HepG2 (cell line): ENCODE results near the gene EBF4. TPM values are rescaled to one million over a fixed set of nuclear protein-coding genes. Genes with fewer than 3 reads are reported as not detected.

ENCODE experiments used
- CC2D1A ChIP-seq: sonication (generic); formaldehyde crosslinking; IDR thresholded peaks from 2 replicates; pipeline ENCODE4 v1.8.1; 2023; ENCODE audit warnings: mild to moderate bottlenecking, missing genetic modification reagents
- KLF16 ChIP-seq, 2 experiments: sonication (generic) in 1 of 2; formaldehyde crosslinking in 1 of 2; IDR thresholded peaks; 2 replicates each; pipeline versions ENCODE4 v1.6.1 to v1.8.0; 2016 to 2023; ENCODE audit warnings: missing genetic modification reagents in 2 of 2, missing compliant biosample characterization in 1 of 2
- MXI1 ChIP-seq: IDR thresholded peaks from 3 replicates; pipeline ENCODE4 v1.6.1; 2012; ENCODE audit warnings: low read depth, low read length, inconsistent platforms, borderline replicate concordance
- MYNN ChIP-seq: sonication (generic); formaldehyde crosslinking; IDR thresholded peaks from 2 replicates; pipeline ENCODE4 v1.4.0; 2020; ENCODE audit warnings: mild to moderate bottlenecking, low read depth, missing genetic modification reagents
- PHF21A ChIP-seq: sonication (generic); formaldehyde crosslinking; IDR thresholded peaks from 2 replicates; pipeline ENCODE4 v1.5.0; 2020; ENCODE audit warnings: mild to moderate bottlenecking, missing genetic modification reagents
- SMAD1 ChIP-seq: sonication (generic); formaldehyde crosslinking; IDR thresholded peaks from 2 replicates; pipeline ENCODE4 v1.4.0; 2020; ENCODE audit warnings: missing genetic modification reagents, low read depth, mild to moderate bottlenecking, borderline replicate concordance
- ZNF143 ChIP-seq: sonication (generic); formaldehyde crosslinking; IDR thresholded peaks from 2 replicates; pipeline ENCODE4 v1.4.0; 2020; ENCODE audit warnings: missing genetic modification reagents
- ZNF17 ChIP-seq: sonication (generic); formaldehyde crosslinking; IDR thresholded peaks from 2 replicates; pipeline ENCODE4 v1.5.0; 2020; ENCODE audit warnings: mild to moderate bottlenecking, missing genetic modification reagents
- ZNF3 ChIP-seq: IDR thresholded peaks from 2 replicates; pipeline ENCODE4 v1.7.0; 2017; ENCODE audit warnings: inconsistent platforms
- ZNF350 ChIP-seq: sonication (generic); formaldehyde crosslinking; IDR thresholded peaks from 2 replicates; pipeline ENCODE4 v1.4.0; 2020; ENCODE audit warnings: mild to moderate bottlenecking, low read depth, missing genetic modification reagents, borderline replicate concordance
- polyA plus RNA-seq, 8 experiments: library from polyadenylated mRNA; depleted of rRNA in 3 of 8; stranded (reverse) in 7 of 8; unstranded in 1 of 8; fragments of >200 nt; fragmentation: Illumina TruSeq in 4 of 8; extraction: Trizol in 4 of 8; gene quantifications; 2 replicates each; pipeline versions ENCODE4 v1.2.1 to v1.2.3, GENCODE V29; 2011 to 2016; ENCODE audit warnings: low read depth in 4 of 8, missing spikeins in 1 of 8, mixed read lengths in 1 of 8; ENCODE audit not compliant: insufficient read depth in 1 of 8
- total RNA-seq, 5 experiments: library from RNA; depleted of rRNA; stranded (reverse); fragments of >200 nt; fragmentation: Illumina TruSeq; extraction: Trizol; gene quantifications; 2 replicates each; pipeline ENCODE4 v1.2.3, GENCODE V29; 2016; ENCODE audit warnings: low read depth in 1 of 5
- TF ChIP-seq, protein P1 (sequence below): sonication (generic); formaldehyde crosslinking; IDR thresholded peaks from 2 replicates; pipeline ENCODE4 v1.8.0; 2022; ENCODE audit warnings: missing genetic modification reagents, low read depth, mild to moderate bottlenecking, borderline replicate concordance
- TF ChIP-seq, protein P2 (sequence below): IDR thresholded peaks from 2 replicates; pipeline ENCODE4 v1.6.1; 2016; ENCODE audit warnings: low read depth, control low read depth
- TF ChIP-seq, protein P3 (sequence below): sonication (generic); formaldehyde crosslinking; IDR thresholded peaks from 2 replicates; pipeline ENCODE4 v1.4.0; 2020; ENCODE audit warnings: missing genetic modification reagents, borderline replicate concordance
- TF ChIP-seq, protein P4 (sequence below): sonication (generic); formaldehyde crosslinking; IDR thresholded peaks from 2 replicates; pipeline ENCODE4 v1.4.0; 2020; ENCODE audit warnings: missing genetic modification reagents
- TF ChIP-seq, protein P5 (sequence below): sonication (generic); formaldehyde crosslinking; IDR thresholded peaks from 2 replicates; pipeline ENCODE4 v1.5.0; 2020; ENCODE audit warnings: mild to moderate bottlenecking, missing genetic modification reagents, borderline replicate concordance

EBF4 gene
- total and polyA plus RNA-seq, 2 of the 13 experiments (the other 11 are each of a cell fraction or from before 2014, with no cell fraction given): 0.84 to 2.2 TPM

DNA sequence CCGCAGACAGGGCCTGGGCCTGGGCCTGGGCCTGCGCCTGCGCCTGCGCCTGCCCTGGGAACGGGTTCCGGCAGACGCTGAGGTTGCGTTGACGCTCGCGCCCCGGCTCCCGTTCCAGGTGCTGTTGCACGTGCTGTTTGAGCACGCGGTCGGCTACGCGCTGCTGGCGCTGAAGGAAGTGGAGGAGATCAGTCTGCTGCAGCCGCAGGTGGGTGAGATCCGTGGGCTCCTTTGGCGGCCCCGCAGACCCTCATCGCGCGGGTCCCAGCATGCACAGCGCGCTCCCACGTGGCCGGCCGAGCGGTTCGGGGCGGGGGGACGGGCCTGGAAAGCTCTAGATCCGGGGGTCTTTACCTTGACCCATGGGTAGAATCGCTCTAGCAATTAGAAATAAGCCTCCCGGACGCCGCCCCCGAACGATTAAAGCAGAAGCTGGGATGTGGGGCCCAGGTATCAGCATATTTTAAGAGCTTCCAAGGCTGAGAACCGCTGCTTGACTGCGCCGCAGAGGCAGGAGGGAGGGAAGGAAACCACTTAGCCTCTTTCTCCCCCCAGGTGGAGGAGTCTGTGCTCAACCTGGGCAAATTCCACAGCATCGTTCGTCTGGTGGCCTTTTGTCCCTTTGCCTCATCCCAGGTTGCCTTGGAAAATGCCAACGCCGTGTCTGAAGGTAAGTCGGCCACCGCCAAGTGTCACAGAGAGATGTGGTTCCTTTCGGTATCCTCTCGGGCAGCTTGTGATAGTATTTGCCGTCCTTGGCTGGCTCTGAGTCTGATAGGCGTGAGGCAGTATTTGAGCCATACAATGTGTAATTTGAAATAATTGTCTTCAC, 39.6 kb upstream of the EBF4 start (continued):
- TF ChIP-seq, protein P1, sequence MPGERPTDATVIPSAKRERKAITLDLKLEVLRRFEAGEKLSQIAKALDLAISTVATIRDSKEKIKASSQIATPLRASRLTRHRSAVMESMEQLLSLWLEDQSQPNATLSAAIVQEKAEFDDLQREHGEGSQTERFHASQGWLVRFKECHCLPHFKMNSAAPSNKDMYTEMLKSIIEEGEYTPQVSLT (CRISPR knock-in tag): no peak; the same call in 1 of the 2 replicates
- TF ChIP-seq, protein P2, sequence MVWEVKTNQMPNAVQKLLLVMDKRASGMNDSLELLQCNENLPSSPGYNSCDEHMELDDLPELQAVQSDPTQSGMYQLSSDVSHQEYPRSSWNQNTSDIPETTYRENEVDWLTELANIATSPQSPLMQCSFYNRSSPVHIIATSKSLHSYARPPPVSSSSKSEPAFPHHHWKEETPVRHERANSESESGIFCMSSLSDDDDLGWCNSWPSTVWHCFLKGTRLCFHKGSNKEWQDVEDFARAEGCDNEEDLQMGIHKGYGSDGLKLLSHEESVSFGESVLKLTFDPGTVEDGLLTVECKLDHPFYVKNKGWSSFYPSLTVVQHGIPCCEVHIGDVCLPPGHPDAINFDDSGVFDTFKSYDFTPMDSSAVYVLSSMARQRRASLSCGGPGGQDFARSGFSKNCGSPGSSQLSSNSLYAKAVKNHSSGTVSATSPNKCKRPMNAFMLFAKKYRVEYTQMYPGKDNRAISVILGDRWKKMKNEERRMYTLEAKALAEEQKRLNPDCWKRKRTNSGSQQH (CRISPR knock-in tag): no peak
- peak; percentile 34; the same call in 1 of the 2 replicates for TF ChIP-seq PHF21A (CRISPR knock-in tag)
- TF ChIP-seq ZNF17: no peak
- TF ChIP-seq, protein P3, sequence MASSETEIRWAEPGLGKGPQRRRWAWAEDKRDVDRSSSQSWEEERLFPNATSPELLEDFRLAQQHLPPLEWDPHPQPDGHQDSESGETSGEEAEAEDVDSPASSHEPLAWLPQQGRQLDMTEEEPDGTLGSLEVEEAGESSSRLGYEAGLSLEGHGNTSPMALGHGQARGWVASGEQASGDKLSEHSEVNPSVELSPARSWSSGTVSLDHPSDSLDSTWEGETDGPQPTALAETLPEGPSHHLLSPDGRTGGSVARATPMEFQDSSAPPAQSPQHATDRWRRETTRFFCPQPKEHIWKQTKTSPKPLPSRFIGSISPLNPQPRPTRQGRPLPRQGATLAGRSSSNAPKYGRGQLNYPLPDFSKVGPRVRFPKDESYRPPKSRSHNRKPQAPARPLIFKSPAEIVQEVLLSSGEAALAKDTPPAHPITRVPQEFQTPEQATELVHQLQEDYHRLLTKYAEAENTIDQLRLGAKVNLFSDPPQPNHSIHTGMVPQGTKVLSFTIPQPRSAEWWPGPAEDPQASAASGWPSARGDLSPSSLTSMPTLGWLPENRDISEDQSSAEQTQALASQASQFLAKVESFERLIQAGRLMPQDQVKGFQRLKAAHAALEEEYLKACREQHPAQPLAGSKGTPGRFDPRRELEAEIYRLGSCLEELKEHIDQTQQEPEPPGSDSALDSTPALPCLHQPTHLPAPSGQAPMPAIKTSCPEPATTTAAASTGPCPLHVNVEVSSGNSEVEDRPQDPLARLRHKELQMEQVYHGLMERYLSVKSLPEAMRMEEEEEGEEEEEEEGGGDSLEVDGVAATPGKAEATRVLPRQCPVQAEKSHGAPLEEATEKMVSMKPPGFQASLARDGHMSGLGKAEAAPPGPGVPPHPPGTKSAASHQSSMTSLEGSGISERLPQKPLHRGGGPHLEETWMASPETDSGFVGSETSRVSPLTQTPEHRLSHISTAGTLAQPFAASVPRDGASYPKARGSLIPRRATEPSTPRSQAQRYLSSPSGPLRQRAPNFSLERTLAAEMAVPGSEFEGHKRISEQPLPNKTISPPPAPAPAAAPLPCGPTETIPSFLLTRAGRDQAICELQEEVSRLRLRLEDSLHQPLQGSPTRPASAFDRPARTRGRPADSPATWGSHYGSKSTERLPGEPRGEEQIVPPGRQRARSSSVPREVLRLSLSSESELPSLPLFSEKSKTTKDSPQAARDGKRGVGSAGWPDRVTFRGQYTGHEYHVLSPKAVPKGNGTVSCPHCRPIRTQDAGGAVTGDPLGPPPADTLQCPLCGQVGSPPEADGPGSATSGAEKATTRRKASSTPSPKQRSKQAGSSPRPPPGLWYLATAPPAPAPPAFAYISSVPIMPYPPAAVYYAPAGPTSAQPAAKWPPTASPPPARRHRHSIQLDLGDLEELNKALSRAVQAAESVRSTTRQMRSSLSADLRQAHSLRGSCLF (CRISPR knock-in tag): peak; percentile 81
- TF ChIP-seq SMAD1: 0 out of 2 replicates have a peak, but pooled peaks have one; percentile 86
- TF ChIP-seq MXI1: peak; percentile 85
- TF ChIP-seq ZNF3: no peak
- TF ChIP-seq, protein P4, sequence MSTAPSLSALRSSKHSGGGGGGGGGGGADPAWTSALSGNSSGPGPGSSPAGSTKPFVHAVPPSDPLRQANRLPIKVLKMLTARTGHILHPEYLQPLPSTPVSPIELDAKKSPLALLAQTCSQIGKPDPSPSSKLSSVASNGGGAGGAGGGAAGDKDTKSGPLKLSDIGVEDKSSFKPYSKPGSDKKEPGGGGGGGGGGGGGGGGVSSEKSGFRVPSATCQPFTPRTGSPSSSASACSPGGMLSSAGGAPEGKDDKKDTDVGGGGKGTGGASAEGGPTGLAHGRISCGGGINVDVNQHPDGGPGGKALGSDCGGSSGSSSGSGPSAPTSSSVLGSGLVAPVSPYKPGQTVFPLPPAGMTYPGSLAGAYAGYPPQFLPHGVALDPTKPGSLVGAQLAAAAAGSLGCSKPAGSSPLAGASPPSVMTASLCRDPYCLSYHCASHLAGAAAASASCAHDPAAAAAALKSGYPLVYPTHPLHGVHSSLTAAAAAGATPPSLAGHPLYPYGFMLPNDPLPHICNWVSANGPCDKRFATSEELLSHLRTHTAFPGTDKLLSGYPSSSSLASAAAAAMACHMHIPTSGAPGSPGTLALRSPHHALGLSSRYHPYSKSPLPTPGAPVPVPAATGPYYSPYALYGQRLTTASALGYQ: no peak
- TF ChIP-seq KLF16 (CRISPR knock-in tag; IDR thresholded peaks at IDR 0.05): peak in 1 of 2 experiments; percentile 98; a peak in 3 of 4 replicates
- TF ChIP-seq, protein P5, sequence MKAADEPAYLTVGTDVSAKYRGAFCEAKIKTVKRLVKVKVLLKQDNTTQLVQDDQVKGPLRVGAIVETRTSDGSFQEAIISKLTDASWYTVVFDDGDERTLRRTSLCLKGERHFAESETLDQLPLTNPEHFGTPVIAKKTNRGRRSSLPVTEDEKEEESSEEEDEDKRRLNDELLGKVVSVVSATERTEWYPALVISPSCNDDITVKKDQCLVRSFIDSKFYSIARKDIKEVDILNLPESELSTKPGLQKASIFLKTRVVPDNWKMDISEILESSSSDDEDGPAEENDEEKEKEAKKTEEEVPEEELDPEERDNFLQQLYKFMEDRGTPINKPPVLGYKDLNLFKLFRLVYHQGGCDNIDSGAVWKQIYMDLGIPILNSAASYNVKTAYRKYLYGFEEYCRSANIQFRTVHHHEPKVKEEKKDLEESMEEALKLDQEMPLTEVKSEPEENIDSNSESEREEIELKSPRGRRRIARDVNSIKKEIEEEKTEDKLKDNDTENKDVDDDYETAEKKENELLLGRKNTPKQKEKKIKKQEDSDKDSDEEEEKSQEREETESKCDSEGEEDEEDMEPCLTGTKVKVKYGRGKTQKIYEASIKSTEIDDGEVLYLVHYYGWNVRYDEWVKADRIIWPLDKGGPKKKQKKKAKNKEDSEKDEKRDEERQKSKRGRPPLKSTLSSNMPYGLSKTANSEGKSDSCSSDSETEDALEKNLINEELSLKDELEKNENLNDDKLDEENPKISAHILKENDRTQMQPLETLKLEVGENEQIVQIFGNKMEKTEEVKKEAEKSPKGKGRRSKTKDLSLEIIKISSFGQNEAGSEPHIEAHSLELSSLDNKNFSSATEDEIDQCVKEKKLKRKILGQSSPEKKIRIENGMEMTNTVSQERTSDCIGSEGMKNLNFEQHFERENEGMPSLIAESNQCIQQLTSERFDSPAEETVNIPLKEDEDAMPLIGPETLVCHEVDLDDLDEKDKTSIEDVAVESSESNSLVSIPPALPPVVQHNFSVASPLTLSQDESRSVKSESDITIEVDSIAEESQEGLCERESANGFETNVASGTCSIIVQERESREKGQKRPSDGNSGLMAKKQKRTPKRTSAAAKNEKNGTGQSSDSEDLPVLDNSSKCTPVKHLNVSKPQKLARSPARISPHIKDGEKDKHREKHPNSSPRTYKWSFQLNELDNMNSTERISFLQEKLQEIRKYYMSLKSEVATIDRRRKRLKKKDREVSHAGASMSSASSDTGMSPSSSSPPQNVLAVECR: peak; percentile 93
- TF ChIP-seq ZNF143: peak; percentile 90
- TF ChIP-seq MYNN (CRISPR knock-in tag): no peak; the same call in 1 of the 2 replicates
- TF ChIP-seq CC2D1A (CRISPR knock-in tag): no peak
- no peak for TF ChIP-seq ZNF350
